Left renal cortex interstitium (tissue), 4 donors: ENCODE results near the gene HNRNPF. TPM values are rescaled to one million over a fixed set of nuclear protein-coding genes. Genes with fewer than 3 reads are reported as not detected.
A peak's percentile ranks its signal among the peaks of the same experiment; 100 is the strongest.
"Not testable (repeated sequence)": the region's sequence is repeated elsewhere in the genome, so short reads cannot be mapped to it uniquely, and the experiment has no call there.

Experiments
- DNase-seq, 4 donors: peaks; one replicate each; pipeline ENCODE4 v3.0.0-alpha.2; 2013; ENCODE audit warnings: low read depth in 4 of 4, low spot score in 2 of 4, missing footprints in 1 of 4
- polyA plus RNA-seq, 4 donors: library from polyadenylated mRNA; unstranded; fragments of 120-200 nt; gene quantifications; one replicate each; pipeline ENCODE4 v1.2.1, GENCODE V29; 2013; ENCODE audit not compliant: insufficient read length in 4 of 4

HNRNPF gene
- polyA plus RNA-seq, 4 donors = 212 to 228 (median 222) TPM

DNA sequence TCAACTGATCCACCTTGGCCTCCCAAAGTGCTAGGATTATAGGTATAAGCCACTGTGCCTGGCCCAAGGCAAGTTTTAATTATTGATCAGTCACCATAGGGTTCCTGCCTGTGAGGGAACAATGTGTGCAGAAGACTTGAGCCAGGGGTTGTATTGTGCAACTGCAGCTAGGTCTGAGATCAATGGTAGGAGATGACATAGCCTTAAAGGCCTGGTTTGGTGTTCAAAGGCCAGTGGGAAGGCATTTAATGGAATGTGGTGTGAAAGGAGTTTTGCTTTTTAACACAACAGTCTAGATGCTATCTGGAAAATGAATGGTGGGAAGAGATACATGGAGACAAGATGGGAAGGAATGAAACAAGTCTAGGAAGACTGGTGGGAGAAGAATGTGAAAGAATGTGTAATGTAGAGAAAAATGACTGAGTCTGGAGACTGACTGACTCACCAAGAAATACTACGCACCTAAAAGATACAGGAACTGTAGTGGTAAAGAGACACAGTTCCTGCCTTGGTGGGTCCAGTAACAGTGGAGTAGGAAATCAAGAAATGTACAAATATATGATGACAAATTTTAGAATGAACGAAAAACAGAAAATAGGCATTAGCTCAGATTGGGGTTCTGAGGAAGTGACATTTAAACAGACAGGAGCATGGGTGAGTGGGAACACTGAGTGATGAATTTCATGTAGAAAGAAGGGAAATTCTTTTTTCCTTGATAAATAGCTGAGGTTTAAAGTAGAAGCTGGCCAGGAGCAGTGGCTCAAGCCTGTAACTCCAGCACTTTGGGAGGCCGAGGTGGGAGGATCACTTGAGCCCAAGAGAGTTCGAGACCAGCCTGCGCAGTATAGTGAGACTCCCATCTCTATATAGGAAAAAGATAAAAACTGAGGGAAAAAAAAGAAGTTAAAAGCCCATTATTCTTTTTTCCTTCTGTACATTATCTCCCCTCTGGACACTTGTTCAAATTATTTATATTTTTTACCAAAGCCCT lies 9.4 kb downstream of the HNRNPF start:
- DNase-seq = no peak

DNA sequence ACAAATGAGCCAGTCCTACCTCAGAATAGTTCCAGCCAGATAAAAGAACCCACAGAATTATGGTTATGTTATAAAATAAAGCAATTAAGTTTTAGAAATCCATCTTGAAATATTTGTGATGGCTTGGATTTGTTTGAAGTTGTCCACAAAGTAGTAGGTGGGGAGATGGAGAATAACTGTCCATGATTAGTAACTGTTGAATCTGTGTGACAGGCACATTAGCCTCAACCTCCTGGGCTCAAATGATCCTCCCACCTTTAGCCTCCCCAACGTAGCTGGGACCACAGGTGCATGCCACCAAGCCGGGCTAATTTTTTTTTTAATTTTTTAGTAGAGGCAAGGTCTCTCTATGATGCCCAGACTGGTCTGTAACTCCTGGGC lies 10.1 kb downstream of the HNRNPF start:
- no peak for DNase-seq

DNA sequence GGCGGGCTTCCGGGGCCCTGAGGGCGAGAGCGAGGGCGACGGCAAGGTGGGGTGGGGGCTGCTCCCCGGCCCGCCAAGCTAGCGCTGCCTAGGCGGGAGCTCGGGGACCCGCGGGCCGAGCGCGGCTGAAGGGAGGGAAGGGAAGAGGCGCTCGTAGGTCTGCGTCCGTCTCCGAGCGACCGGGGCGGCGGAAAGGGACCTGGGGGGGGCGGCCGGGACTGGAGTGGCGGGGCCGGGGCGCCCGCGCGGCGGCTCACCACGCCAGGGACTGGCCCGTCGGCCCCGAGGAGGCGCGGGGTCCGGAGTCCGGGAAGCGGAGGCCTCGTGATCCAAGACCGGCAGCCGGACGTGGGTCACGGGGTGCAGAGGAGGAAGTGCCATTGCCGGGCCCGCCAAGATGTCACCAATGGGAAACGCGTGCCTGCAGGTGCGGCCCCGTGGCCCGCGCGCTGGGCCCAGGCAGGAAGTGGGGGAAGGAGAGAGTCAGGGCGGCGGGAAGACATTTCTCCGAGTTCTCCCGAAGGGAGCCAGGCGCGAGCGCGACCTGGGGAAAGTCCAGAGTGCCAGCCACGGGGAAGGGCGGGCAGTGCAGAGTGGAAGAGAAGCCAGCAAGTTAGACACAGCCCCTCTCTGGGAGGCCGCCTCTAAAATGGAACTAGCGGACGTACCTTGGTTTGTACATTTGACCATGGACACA lies 11.9 kb downstream of the HNRNPF start:
- DNase-seq = peak in 2 of 4 donors; percentile 45 to 68

DNA sequence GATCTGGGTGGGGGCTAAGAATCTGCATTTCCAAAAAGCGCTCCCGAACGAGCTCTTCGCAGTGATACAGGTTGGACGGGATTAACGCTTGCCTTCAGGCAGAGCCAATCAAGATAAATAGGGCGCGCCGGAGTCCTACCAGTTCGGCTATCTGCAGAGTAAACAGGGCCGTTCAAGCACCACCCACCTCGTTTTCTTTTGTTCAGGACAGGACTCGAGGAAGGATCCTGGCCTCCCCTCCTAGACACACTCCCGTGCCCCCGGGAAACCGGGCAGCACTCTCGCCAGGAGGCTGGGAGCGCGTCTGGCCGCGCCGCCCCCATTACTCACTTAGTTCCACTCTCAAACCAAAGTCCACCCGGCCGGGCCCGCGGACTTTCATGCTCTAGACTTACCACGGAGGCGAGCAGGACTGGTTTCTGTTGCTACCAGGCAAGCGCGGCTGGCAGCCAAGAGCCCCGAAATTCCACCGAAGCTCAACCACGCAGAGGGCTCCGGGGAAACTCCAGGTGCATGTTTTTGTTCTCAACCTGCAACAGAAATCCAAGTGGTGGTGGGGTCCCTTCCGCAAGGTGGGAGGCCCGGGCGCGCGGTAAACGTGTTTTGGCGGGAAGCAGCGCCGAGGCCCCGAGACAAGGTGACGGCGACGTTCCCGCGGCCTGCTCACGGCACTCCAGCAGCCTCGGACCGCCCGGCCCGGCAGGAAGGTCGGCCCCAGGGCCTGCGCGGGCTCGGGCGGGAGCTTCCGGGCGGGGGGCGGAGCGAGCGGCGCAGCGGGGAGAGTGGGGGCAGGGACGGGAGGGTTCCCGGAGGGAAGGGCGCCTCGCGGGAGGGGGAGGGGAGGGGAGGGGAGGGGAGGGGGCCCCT lies 12.7 kb downstream of the HNRNPF start:
- DNase-seq = peak in 2 of 4 donors; percentile 41 to 57

GRCh38 chr10:43395571-43396060 lies 13.4 kb downstream of the HNRNPF start:
- DNase-seq = peak in 1 of 4 donors; percentile 34

DNA sequence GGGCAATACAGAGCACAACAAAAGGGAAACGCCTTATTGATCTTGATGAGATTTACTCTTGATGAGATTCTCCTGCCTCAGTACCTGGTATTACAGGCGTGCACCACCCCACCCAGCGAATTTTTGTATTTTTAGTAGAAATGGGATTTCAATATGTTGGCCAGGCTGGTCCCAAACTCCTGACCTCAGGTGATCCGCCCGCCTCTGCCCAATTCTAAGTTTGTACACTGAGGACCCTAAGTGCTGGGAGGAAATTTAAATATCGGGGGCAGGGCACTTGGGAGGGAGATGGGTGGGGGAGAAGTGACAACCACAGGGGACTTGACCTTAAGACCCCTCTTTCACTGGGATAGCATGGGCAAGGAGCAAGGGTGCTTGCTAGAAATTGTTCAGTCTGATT lies 14.1 kb downstream of the HNRNPF start:
- DNase-seq = no peak

DNA sequence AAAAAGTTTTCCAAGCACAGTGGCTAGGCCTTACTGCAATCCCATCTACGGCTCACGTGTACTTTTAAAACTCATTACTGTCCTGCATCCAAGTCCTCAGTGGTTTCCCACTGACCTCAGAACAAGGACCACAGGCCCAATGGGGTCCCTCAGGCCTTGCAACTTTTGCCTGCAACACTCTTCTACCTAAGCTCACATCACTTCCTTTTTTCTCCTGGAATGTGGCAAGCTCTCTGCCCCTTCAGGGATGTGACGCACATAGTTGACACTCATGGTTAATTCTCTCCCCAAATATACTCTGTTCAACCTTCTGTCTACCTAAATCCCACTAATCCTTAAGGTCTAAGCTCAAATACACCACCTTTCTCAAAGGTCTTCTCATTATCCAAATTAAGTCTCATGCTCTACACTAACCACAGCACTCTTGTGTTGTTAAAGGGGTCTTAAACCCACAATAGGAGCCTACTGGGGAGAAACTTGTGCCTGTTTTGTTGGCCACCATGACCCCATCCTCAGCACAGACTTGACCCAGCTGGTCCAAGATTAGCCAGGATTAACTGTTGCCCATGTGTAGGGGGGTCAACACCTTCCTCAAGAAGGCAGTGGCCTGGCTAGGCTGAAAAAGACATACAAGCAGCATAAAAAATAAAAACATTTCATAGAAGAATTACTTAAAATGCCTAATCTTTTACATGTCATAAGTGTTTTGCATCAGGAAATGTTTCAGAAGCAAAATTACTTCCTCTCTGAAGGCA lies 15.2 kb downstream of the HNRNPF start:
- no peak for DNase-seq

DNA sequence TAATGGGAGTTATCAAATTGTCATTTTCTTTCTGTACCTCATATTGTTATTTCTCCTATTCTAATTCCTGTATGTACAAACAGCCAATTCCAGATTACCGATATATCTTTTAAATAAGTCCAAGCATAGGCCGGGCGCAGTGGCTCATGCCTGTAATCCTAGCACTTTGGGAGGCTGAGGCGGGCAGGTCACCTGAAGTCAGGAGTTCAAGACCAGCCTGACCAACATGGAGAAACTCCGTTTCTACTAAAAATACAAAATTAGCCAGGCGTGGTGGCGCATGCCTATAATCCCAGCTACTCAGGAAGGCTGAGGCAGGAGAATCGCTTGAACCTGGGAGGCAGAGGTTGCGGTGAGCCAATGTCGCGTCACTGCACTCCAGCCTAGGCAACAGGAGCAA lies 15.8 kb downstream of the HNRNPF start:
- DNase-seq = not testable (repeated sequence)

DNA sequence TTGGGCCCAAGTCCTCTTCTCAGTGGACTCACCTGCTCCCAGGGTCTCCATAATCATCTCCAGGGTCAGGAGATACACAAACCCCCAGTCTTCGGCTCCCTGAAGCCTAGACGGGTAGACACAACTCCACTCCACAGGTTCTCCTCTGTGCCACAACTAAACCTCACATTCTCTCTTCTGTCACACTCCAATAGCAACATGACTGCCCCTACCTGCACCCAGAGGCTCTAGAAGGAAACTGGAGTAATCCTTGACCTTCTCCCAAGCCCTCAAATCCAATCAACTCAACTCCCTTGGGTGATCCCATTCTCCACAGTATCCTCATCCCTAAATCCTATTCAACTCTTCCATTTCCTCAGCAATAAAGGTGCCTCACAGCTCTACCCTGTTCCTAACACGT lies 16.2 kb downstream of the HNRNPF start:
- no peak for DNase-seq

GRCh38 chr10:43391496-43391895 lies 17.5 kb downstream of the HNRNPF start:
- DNase-seq = no peak

DNA sequence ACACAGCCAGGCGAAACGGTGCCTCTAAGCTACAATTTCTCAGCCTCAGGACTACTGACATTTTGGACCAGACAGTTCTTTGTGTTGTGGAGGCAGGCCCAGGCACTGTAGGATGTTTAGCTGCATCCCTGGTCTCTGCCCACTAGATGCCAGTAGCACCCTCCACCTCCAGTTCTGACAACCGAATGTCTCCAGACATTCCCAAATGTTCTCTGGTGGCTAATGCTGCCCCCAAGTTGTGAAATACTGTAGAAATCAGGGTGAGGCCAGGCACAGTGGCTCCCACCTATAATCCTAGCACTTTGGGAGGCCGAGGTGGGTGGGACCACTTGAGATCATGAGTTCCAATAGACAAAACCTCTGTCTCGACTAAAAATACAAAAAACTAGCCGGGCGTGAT lies 18.2 kb downstream of the HNRNPF start:
- no peak for DNase-seq

DNA sequence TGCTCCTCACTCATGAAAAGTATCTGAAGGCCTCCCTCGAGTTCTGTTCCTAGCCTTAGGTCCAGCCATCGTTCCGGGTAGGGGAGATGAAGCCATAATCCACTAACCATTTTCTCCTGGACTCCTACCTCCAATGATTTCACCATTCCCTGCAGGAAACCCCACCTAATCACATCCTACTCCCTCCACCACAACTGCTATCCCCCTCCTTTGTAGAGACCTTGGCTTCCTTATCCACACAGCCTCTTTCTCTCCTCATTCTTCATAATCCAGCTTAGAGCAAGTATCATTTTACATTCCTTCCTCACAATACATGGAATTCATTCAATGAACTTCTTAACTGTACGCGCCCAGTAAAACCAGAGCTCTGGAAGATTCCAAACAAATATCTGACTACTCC lies 18.7 kb downstream of the HNRNPF start:
- DNase-seq = no peak

- no peak for DNase-seq
Observed at GRCh38 chr10:43389867-43390266, 19.1 kb downstream of the HNRNPF start.

DNA sequence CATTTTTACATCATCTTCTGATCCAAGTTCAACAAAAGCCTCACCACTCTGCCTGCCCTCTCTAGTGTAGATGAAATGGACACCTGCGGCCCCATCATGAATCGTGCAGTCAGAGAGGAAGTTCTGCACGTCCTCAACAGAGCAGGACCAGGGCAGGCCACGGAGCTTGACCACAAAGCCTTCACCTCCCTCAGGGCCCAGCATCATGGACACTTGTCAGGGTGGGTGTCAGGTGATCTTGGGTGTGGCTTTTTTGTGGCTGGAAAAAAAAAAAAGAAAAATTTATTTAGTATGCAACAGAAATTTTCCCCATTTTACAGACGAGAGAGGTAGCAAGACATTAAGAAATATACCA lies 21.3 kb downstream of the HNRNPF start:
- DNase-seq = no peak

GRCh38 chr10:43386981-43387677 lies 21.9 kb downstream of the HNRNPF start:
- no peak for DNase-seq

DNA sequence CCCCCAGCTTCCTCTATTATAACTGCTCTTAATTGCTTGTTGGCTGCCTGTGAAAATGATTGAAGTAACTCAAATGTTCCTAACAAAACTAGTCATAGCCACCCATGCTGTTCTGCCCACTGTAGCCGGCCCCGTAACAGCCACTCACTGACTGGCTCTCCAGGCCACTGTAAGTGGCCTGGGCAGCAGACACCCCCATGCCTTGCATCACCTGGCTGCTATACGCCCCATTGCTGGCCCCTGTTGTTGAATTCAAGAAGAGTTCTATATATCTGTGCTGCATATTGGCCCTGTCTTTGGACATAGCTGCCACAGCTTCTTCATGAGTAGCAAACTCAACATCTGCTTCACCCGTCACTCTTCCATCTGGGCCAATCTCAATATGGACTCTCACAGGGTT lies 22.4 kb downstream of the HNRNPF start:
- DNase-seq = no peak

- no peak for DNase-seq
Observed at GRCh38 chr10:43385412-43386004, 23.5 kb downstream of the HNRNPF start.

GRCh38 chr10:43384252-43385221 lies 24.4 kb downstream of the HNRNPF start:
- DNase-seq = no peak
